SK-N-SH treated with all-trans-retinoic acid at 6 μM for 48 hours (cell line): ENCODE results near the gene SPEM2.

Experiments used
- ATAC-seq: fragments of 200-7000 bp; cut with Tn5 transposase; 3 replicates; pipeline ENCODE4 v1.9.1; 2020; ENCODE audit warnings: mild to moderate bottlenecking, moderate library complexity
- ARNTL ChIP-seq: fragments of 450-650 bp; formaldehyde crosslinking; IDR thresholded peaks from 2 replicates; pipeline ENCODE4 v1.5.0; 2020; ENCODE audit warnings: low read depth, mild to moderate bottlenecking, moderate library complexity, borderline replicate concordance
- ESRRG ChIP-seq: fragments of 250-450 bp; sonication (Bioruptor Pico); IDR thresholded peaks from 2 replicates; pipeline ENCODE4 v1.6.1; 2021; ENCODE audit warnings: mild to moderate bottlenecking
- ISL1 ChIP-seq: fragments of 250-450 bp; sonication (Bioruptor Pico); IDR thresholded peaks from 2 replicates; pipeline ENCODE4 v2.1.2; 2022; ENCODE audit warnings: mild to moderate bottlenecking, moderate library complexity
- PATZ1 ChIP-seq: fragments of 250-450 bp; sonication (Bioruptor Pico); IDR thresholded peaks from 2 replicates; pipeline ENCODE4 v1.8.0; 2020; ENCODE audit warnings: mild to moderate bottlenecking, moderate library complexity, borderline replicate concordance
- RARB ChIP-seq: fragments of 250-450 bp; sonication (Bioruptor Pico); IDR thresholded peaks from 2 replicates; pipeline ENCODE4 v1.8.0; 2021; ENCODE audit warnings: mild to moderate bottlenecking, moderate library complexity
- TSHZ2 ChIP-seq: fragments of 250-450 bp; sonication (Bioruptor Pico); IDR thresholded peaks from 2 replicates; pipeline ENCODE4 v1.5.0; 2020; ENCODE audit warnings: mild to moderate bottlenecking, moderate library complexity
- ZC3H10 ChIP-seq: fragments of 250-450 bp; sonication (Bioruptor Pico); IDR thresholded peaks from 2 replicates; pipeline ENCODE4 v1.5.1; 2021; ENCODE audit warnings: mild to moderate bottlenecking, moderate library complexity
- ZFP3 ChIP-seq: fragments of 250-450 bp; sonication (Bioruptor Pico); IDR thresholded peaks from 2 replicates; pipeline ENCODE4 v1.5.0; 2020; ENCODE audit warnings: mild to moderate bottlenecking, moderate library complexity
- ZFP30 ChIP-seq: fragments of 450-650 bp; formaldehyde crosslinking; IDR thresholded peaks from 2 replicates; pipeline ENCODE4 v1.5.0; 2022; ENCODE audit warnings: mild to moderate bottlenecking, moderate library complexity
- ZNF8 ChIP-seq: fragments of 450-650 bp; formaldehyde crosslinking; IDR thresholded peaks from 2 replicates; pipeline ENCODE4 v1.5.0; 2020; ENCODE audit warnings: mild to moderate bottlenecking, moderate library complexity
- TF ChIP-seq, protein P1 (sequence below): fragments of 250-450 bp; sonication (Bioruptor Pico); IDR thresholded peaks from 2 replicates; pipeline ENCODE4 v1.8.0; 2021; ENCODE audit warnings: low read depth, mild to moderate bottlenecking, moderate library complexity, borderline replicate concordance
- TF ChIP-seq, protein P2 (sequence below): fragments of 250-450 bp; sonication (Bioruptor Pico); IDR thresholded peaks from 2 replicates; pipeline ENCODE4 v1.5.1; 2020; ENCODE audit warnings: low read depth, mild to moderate bottlenecking, moderate library complexity
- TF ChIP-seq, protein P3 (sequence below): fragments of 250-450 bp; sonication (Bioruptor Pico); IDR thresholded peaks from 2 replicates; pipeline ENCODE4 v1.5.1; 2021; ENCODE audit warnings: mild to moderate bottlenecking, moderate library complexity

SPEM2 gene

DNA sequence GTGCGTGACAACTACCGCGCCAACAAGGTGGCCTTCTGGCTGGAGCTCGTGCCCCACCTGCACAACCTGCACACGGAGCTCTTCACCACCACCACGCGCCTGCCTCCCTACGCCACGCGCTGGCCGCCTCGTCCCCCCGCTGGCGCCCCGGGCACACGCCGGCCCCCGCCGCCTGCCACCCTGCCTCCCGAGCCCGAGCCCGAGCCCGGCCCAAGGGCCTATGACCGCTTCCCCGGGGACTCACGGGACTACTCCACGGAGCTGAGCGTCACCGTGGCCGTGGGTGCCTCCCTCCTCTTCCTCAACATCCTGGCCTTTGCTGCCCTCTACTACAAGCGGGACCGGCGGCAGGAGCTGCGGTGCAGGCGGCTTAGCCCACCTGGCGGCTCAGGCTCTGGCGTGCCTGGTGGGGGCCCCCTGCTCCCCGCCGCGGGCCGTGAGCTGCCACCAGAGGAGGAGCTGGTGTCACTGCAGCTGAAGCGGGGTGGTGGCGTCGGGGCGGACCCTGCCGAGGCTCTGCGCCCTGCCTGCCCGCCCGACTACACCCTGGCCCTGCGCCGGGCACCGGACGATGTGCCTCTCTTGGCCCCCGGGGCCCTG lies 8.3 kb upstream of the SPEM2 start (continued):
- TF ChIP-seq, protein P1, sequence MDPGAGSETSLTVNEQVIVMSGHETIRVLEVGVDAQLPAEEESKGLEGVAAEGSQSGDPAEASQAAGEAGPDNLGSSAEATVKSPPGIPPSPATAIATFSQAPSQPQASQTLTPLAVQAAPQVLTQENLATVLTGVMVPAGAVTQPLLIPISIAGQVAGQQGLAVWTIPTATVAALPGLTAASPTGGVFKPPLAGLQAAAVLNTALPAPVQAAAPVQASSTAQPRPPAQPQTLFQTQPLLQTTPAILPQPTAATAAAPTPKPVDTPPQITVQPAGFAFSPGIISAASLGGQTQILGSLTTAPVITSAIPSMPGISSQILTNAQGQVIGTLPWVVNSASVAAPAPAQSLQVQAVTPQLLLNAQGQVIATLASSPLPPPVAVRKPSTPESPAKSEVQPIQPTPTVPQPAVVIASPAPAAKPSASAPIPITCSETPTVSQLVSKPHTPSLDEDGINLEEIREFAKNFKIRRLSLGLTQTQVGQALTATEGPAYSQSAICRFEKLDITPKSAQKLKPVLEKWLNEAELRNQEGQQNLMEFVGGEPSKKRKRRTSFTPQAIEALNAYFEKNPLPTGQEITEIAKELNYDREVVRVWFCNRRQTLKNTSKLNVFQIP (CRISPR knock-in tag), result no peak
- TF ChIP-seq, protein P2, sequence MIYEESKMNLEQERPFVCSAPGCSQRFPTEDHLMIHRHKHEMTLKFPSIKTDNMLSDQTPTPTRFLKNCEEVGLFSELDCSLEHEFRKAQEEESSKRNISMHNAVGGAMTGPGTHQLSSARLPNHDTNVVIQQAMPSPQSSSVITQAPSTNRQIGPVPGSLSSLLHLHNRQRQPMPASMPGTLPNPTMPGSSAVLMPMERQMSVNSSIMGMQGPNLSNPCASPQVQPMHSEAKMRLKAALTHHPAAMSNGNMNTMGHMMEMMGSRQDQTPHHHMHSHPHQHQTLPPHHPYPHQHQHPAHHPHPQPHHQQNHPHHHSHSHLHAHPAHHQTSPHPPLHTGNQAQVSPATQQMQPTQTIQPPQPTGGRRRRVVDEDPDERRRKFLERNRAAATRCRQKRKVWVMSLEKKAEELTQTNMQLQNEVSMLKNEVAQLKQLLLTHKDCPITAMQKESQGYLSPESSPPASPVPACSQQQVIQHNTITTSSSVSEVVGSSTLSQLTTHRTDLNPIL (CRISPR knock-in tag), result no peak
- TF ChIP-seq PATZ1 (CRISPR knock-in tag), result no peak
- TF ChIP-seq, protein P3, sequence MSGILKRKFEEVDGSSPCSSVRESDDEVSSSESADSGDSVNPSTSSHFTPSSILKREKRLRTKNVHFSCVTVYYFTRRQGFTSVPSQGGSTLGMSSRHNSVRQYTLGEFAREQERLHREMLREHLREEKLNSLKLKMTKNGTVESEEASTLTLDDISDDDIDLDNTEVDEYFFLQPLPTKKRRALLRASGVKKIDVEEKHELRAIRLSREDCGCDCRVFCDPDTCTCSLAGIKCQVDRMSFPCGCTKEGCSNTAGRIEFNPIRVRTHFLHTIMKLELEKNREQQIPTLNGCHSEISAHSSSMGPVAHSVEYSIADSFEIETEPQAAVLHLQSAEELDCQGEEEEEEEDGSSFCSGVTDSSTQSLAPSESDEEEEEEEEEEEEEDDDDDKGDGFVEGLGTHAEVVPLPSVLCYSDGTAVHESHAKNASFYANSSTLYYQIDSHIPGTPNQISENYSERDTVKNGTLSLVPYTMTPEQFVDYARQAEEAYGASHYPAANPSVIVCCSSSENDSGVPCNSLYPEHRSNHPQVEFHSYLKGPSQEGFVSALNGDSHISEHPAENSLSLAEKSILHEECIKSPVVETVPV (CRISPR knock-in tag), result no peak

GRCh38 chr17:7418472-7419152 lies 6.8 kb upstream of the SPEM2 start:
- TF ChIP-seq RARB, result no peak
- no peak for TF ChIP-seq ZNF8
- TF ChIP-seq, protein P1 (CRISPR knock-in tag), result no peak
- TF ChIP-seq ISL1 (CRISPR knock-in tag), result no peak
- no peak for TF ChIP-seq ESRRG (CRISPR knock-in tag)
- no peak for TF ChIP-seq ZFP3 (CRISPR knock-in tag)
- no peak for TF ChIP-seq ZC3H10
- TF ChIP-seq, protein P3 (CRISPR knock-in tag), result no peak
- no peak for TF ChIP-seq TSHZ2
- TF ChIP-seq ZFP30, result no peak
- no peak for TF ChIP-seq ARNTL
- no peak for TF ChIP-seq PATZ1 (CRISPR knock-in tag)
- TF ChIP-seq, all 23 proteins: peak for 0
- ATAC-seq, result no peak
